Mesenchymal stem cell (in vitro differentiated cells and primary cell): ENCODE data around the gene RPS27L.
A peak's percentile ranks its signal among the peaks of the same experiment; 100 is the strongest.

ENCODE experiments used
- DNase-seq: peaks from one replicate; pipeline ENCODE4 v3.0.0-alpha.2; 2013
- H2AFZ ChIP-seq: one replicate; pipeline ENCODE4 v1.6.1; 2013; ENCODE audit warnings: low read depth, mild to moderate bottlenecking, control low read depth, inconsistent platforms, low read length, moderate library complexity
- H2AK5ac ChIP-seq: 2 replicates; pipeline ENCODE4 v1.6.1; 2013; ENCODE audit warnings: low read length, moderate library complexity, mild to moderate bottlenecking, inconsistent platforms; ENCODE audit not compliant: severe bottlenecking
- H2BK120ac ChIP-seq: one replicate; pipeline ENCODE4 v1.6.1; 2013; ENCODE audit warnings: low read depth, mild to moderate bottlenecking, inconsistent platforms, low read length, moderate library complexity
- H2BK12ac ChIP-seq, 2 experiments: one replicate each; pipeline ENCODE4 v1.6.1; 2013; ENCODE audit warnings: inconsistent platforms in 2 of 2, low read length in 2 of 2, mild to moderate bottlenecking in 2 of 2, moderate library complexity in 2 of 2, control low read depth in 1 of 2
- H2BK15ac ChIP-seq: one replicate; pipeline ENCODE4 v1.6.1; 2013; ENCODE audit warnings: mild to moderate bottlenecking, low read depth, inconsistent platforms; ENCODE audit not compliant: poor library complexity, severe bottlenecking
- H2BK5ac ChIP-seq: 2 replicates; pipeline ENCODE4 v1.6.1; 2013; ENCODE audit warnings: low read depth, mild to moderate bottlenecking, low read length, control low read depth, inconsistent platforms; ENCODE audit not compliant: poor library complexity, severe bottlenecking
- H3K14ac ChIP-seq, 2 experiments: one replicate each; pipeline ENCODE4 v1.6.1; 2013; ENCODE audit warnings: inconsistent platforms in 2 of 2, low read length in 2 of 2, control low read depth in 1 of 2, mild to moderate bottlenecking in 1 of 2, moderate library complexity in 1 of 2
- H3K18ac ChIP-seq, 2 experiments: one replicate each; pipeline ENCODE4 v1.6.1; 2013; ENCODE audit warnings: inconsistent platforms in 2 of 2, low read length in 2 of 2, control low read depth in 1 of 2, low read depth in 1 of 2, mild to moderate bottlenecking in 1 of 2
- H3K23ac ChIP-seq, 2 experiments: one replicate each; pipeline ENCODE4 v1.6.1; 2013; ENCODE audit warnings: inconsistent platforms in 2 of 2, low read length in 2 of 2, mild to moderate bottlenecking in 2 of 2, moderate library complexity in 2 of 2, control low read depth in 1 of 2
- H3K27ac ChIP-seq: 2 replicates; pipeline ENCODE4 v1.5.1; 2013; ENCODE audit warnings: mild to moderate bottlenecking, moderate library complexity, low read length, control low read depth, inconsistent platforms; ENCODE audit not compliant: poor library complexity, severe bottlenecking
- H3K27me3 ChIP-seq, 2 experiments: 2 replicates each; pipeline versions ENCODE4 v1.6.1 to v1.7.0; 2013; ENCODE audit warnings: low read length in 2 of 2, mild to moderate bottlenecking in 2 of 2, moderate library complexity in 2 of 2, control low read depth in 1 of 2, inconsistent platforms in 1 of 2; ENCODE audit not compliant: control insufficient read depth in 1 of 2, insufficient read depth in 1 of 2
- H3K36me3 ChIP-seq, 2 experiments: 2 replicates each; pipeline versions ENCODE4 v1.6.1 to v1.7.0; 2013; ENCODE audit warnings: low read length in 2 of 2, control low read depth in 1 of 2, inconsistent platforms in 1 of 2, low read depth in 1 of 2, mild to moderate bottlenecking in 1 of 2; ENCODE audit not compliant: insufficient read depth in 2 of 2, control insufficient read depth in 1 of 2
- H3K4ac ChIP-seq, 2 experiments: one replicate each; pipeline ENCODE4 v1.6.1; 2013; ENCODE audit warnings: inconsistent platforms in 2 of 2, low read length in 2 of 2, mild to moderate bottlenecking in 2 of 2, moderate library complexity in 2 of 2, control low read depth in 1 of 2, low read depth in 1 of 2
- H3K4me1 ChIP-seq: 2 replicates; pipeline ENCODE4 v1.6.1; 2013; ENCODE audit warnings: low read depth, low read length, control low read depth; ENCODE audit not compliant: control insufficient read depth, insufficient read depth
- H3K4me2 ChIP-seq: 2 replicates; pipeline ENCODE4 v1.6.1; 2013; ENCODE audit warnings: low read length, mild to moderate bottlenecking, inconsistent platforms; ENCODE audit not compliant: poor library complexity, severe bottlenecking
- H3K4me3 ChIP-seq, 2 experiments: 2 replicates each; pipeline versions ENCODE4 v1.5.1 to v1.7.0; 2013; ENCODE audit warnings: low read length in 2 of 2, mild to moderate bottlenecking in 2 of 2, control low read depth in 1 of 2, low read depth in 1 of 2; ENCODE audit not compliant: insufficient read depth in 1 of 2
- H3K79me1 ChIP-seq: replicated peaks from 2 replicates; pipeline ENCODE4 v1.6.1; 2013; ENCODE audit warnings: mild to moderate bottlenecking, control low read depth, low read length, inconsistent platforms; ENCODE audit not compliant: poor library complexity, severe bottlenecking
- H3K9ac ChIP-seq: 2 replicates; pipeline ENCODE4 v1.7.0; 2013; ENCODE audit warnings: mild to moderate bottlenecking, low read length, moderate library complexity
- H3K9me3 ChIP-seq: 2 replicates; pipeline ENCODE4 v1.7.0; 2013; ENCODE audit warnings: mild to moderate bottlenecking, low read length; ENCODE audit not compliant: control insufficient read depth
- H4K8ac ChIP-seq: one replicate; pipeline ENCODE4 v1.6.1; 2013; ENCODE audit warnings: inconsistent platforms, mild to moderate bottlenecking, low read length, moderate library complexity
- H4K91ac ChIP-seq: one replicate; pipeline ENCODE4 v1.6.1; 2013; ENCODE audit warnings: mild to moderate bottlenecking, low read length, inconsistent platforms
- WGBS: methylation state at CpG from one replicate; pipeline ENCODE4 v1.1.7; 2013; ENCODE audit warnings: mixed read lengths; 5-methylcytosine and 5-hydroxymethylcytosine counted together

Gene RPS27L

GRCh38 chr15:63200464-63201249 lies 43.4 kb upstream of the RPS27L start:
- Histone ChIP-seq H3K4me3 (no peak overlapping the region), H3K9me3 (no peaks in the 10 kb centered on the region), H3K27ac (no peak overlapping the region), H2BK15ac (no peak overlapping the region), H3K4ac (no peak overlapping the region), H3K4me1 (peaks cover 7% of the 10 kb centered on the region), H3K27me3 (no peaks in the 10 kb centered on the region), H4K8ac (no peak overlapping the region), H2BK5ac (no peak overlapping the region), H2BK12ac (no peak overlapping the region), H2AFZ (no peak overlapping the region), H3K9ac (no peak overlapping the region), H2AK5ac (no peak overlapping the region), H2BK120ac (no peak overlapping the region), H3K79me1 (peaks cover 11% of the 10 kb centered on the region), H3K4me2 (no peak overlapping the region), H4K91ac (no peak overlapping the region), H3K14ac (no peak overlapping the region), H3K23ac (no peak overlapping the region), H3K18ac (no peak overlapping the region), H3K36me3 (no peaks in the 10 kb centered on the region)
- no peak for DNase-seq
- WGBS, result 94% methylated on average over 5 of the region's 5 CpGs

DNA sequence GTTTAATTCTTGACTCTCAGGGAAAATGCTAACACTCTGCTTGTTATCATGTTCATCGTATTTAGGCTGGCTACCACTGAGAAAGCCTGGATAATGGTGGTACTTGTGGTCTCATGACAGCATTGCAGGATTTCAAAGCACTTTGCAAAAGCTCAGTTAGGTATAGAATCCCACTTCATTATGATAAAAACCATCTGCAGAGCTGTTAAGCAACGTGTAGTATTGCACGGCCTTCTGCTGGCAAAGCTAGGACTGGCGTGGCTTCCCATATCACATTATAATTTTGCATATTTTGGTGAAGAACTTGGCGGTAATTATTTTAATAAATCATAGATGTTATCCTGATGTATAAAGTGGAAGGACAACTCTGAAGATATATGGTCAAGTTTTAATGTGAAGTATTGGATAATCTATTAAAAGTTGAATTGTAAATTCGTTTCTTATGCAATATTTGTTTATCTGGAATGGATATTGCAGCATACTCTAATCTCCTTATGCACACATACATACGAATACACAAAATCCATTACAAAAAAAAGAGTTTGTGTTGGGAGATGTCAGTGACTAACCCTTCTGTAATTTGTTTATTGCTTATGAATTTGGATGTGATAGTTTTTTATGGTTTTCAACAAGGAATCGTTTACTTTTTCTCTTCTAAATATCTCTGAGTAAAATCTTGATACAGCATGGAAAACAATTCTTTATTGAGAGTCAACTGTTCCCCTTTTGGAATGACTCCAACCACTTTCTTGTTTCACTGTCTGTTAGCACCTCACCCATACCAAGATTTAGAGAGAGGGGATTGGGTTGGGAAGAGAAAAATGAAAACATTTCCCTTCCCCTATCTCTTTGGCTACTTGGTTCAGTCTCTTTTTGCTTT lies 41.3 kb upstream of the RPS27L start:
- Histone ChIP-seq H3K23ac (no peak overlapping the region), H2BK15ac (no peak overlapping the region), H4K8ac (no peak overlapping the region), H3K9ac (peak overlapping the region; percentile 10), H3K27me3 (no peaks in the 10 kb centered on the region), H3K4me3 (peak overlapping the region in 1 of 2 experiments; percentile 6), H3K4me2 (no peak overlapping the region), H3K79me1 (peaks cover 10% of the 10 kb centered on the region), H3K9me3 (no peaks in the 10 kb centered on the region), H3K4ac (no peak overlapping the region), H2BK5ac (no peak overlapping the region), H3K36me3 (no peaks in the 10 kb centered on the region), H2BK120ac (no peak overlapping the region), H3K14ac (no peak overlapping the region), H2AFZ (no peak overlapping the region), H3K27ac (no peak overlapping the region), H2AK5ac (no peak overlapping the region), H3K18ac (no peak overlapping the region), H4K91ac (no peak overlapping the region), H3K4me1 (peaks cover 4% of the 10 kb centered on the region), H2BK12ac (no peak overlapping the region)
- peak; percentile 66 for DNase-seq
- 56% methylated on average over 4 of the region's 8 CpGs for WGBS

DNA sequence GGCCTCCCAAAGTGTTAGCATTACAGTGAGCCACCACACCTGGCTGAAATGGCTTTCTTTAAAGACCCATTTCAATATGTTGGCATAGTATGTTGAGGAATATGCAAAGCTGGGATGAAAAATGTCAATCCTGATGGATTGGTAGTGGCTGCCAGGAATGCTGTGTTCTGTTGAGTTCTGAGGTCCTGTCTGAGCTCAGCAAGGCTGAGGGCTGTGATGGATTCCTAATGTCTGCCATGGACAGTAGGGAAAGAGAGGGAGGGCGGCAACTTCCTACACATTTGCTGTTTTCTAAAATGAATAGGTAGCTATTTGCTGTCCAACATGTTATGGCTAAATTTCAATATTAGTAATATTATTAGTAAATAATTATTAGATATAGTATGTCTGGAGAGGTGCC lies 40.3 kb upstream of the RPS27L start:
- Histone ChIP-seq H3K79me1 (peaks cover 10% of the 10 kb centered on the region), H2AFZ (no peak overlapping the region), H2AK5ac (no peak overlapping the region), H2BK12ac (peak overlapping the region in 1 of 2 experiments; percentile 41), H3K36me3 (no peaks in the 10 kb centered on the region), H2BK15ac (no peak overlapping the region), H4K91ac (no peak overlapping the region), H3K9ac (no peak overlapping the region), H2BK5ac (no peak overlapping the region), H3K18ac (peak overlapping the region in 1 of 2 experiments; percentile 37), H3K4me3 (no peak overlapping the region), H3K4ac (no peak overlapping the region), H3K14ac (no peak overlapping the region), H3K9me3 (no peaks in the 10 kb centered on the region), H3K27ac (no peak overlapping the region), H3K4me2 (no peak overlapping the region), H3K27me3 (no peaks in the 10 kb centered on the region), H3K23ac (no peak overlapping the region), H3K4me1 (peaks cover 1% of the 10 kb centered on the region), H2BK120ac (no peak overlapping the region), H4K8ac (no peak overlapping the region)
- WGBS, result no CpG with 5 or more reads among the region's 1 CpG
- DNase-seq, result no peak

DNA sequence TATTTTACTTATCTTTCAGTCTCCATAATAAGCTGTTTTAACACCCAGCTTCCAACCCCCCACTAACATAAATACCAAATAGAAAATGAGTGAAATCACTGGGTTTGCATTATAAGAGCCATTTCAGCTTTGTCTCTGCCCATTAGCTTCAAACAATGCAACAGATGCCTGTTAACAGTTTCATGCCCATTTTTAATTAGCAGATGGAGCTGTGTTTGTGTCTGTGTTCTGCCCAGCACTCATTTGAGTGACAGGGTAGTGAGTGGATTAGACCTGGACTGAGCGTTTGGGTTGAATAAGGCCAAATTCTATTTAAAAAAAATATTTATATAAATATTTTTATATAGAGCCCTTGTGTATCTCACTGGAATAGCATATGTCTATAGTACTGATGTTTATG lies 39.6 kb upstream of the RPS27L start:
- H2AFZ ChIP-seq, result no peak overlapping the region
- no peak overlapping the region for H4K8ac ChIP-seq
- H4K91ac ChIP-seq, result no peak overlapping the region
- peaks cover 10% of the 10 kb centered on the region for H3K79me1 ChIP-seq
- no peak overlapping the region for H3K4me3 ChIP-seq
- H2BK5ac ChIP-seq, result no peak overlapping the region
- no peak overlapping the region for H3K23ac ChIP-seq
- H2AK5ac ChIP-seq, result no peak overlapping the region
- no peak overlapping the region for H2BK120ac ChIP-seq
- no peak overlapping the region for H3K14ac ChIP-seq
- peaks cover 1% of the 10 kb centered on the region for H3K4me1 ChIP-seq
- H3K9me3 ChIP-seq, result no peaks in the 10 kb centered on the region
- WGBS, result no CpG with 5 or more reads among the region's 1 CpG
- H3K4me2 ChIP-seq, result no peak overlapping the region
- peak overlapping the region in 1 of 2 experiments; percentile 79 for H2BK12ac ChIP-seq
- H3K36me3 ChIP-seq, result no peaks in the 10 kb centered on the region
- no peak overlapping the region for H3K9ac ChIP-seq
- DNase-seq, result no peak
- H3K18ac ChIP-seq, result no peak overlapping the region
- H3K27ac ChIP-seq, result no peak overlapping the region
- no peak overlapping the region for H2BK15ac ChIP-seq
- H3K4ac ChIP-seq, result no peak overlapping the region
- H3K27me3 ChIP-seq, result no peaks in the 10 kb centered on the region
